Measurements from ENCODE around the gene PDXP. TPM values are rescaled to one million over a fixed set of nuclear protein-coding genes. Genes with fewer than 3 reads are reported as not detected.
"Not testable (repeated sequence)": the region's sequence is repeated elsewhere in the genome, so short reads cannot be mapped to it uniquely, and the experiment has no call there.

The PDXP gene
- 10 to 100 TPM in 11 of 12 donors, not detected in 1; 11.1 to 25.4 (median 16.6) TPM for polyA plus RNA-seq (ENCODE audit: insufficient read length in 12 of 12)
- long read RNA-seq, donor 1, transcript PDXP-201 (2 exons, 2,010 nt) = major isoform, 16 of 16 reads
- long read RNA-seq, donor 1, partial matches to known transcripts = 0 of 16 reads
- long read RNA-seq, donor 1, other reads (novel, unspliced or antisense) = 0 of 16 reads
- long read RNA-seq, donor 2, transcript PDXP-201 (2 exons, 2,010 nt) = major isoform, 16 of 16 reads
- long read RNA-seq, donor 2, partial matches to known transcripts = 0 of 16 reads
- long read RNA-seq, donor 2, other reads (novel, unspliced or antisense) = 0 of 16 reads
- long read RNA-seq, donor 3, transcript PDXP-201 (2 exons, 2,010 nt) = major isoform, 7 of 7 reads
- long read RNA-seq, donor 3, partial matches to known transcripts = 0 of 7 reads
- long read RNA-seq, donor 3, other reads (novel, unspliced or antisense) = 0 of 7 reads
- long read RNA-seq, donor 4, transcript PDXP-201 (2 exons, 2,010 nt) = major isoform, 5 of 5 reads
- long read RNA-seq, donor 4, partial matches to known transcripts = 0 of 5 reads
- long read RNA-seq, donor 4, other reads (novel, unspliced or antisense) = 0 of 5 reads
- long read RNA-seq, donor 5, transcript PDXP-201 (2 exons, 2,010 nt) = major isoform, 16 of 16 reads
- long read RNA-seq, donor 5, partial matches to known transcripts = 0 of 16 reads
- long read RNA-seq, donor 5, other reads (novel, unspliced or antisense) = 0 of 16 reads
- long read RNA-seq, donor 6, transcript PDXP-201 (2 exons, 2,010 nt) = major isoform, 8 of 8 reads
- long read RNA-seq, donor 6, partial matches to known transcripts = 0 of 8 reads
- long read RNA-seq, donor 6, other reads (novel, unspliced or antisense) = 0 of 8 reads
- long read RNA-seq, donor 7, partial matches to known transcripts = 0 of 3 reads
- long read RNA-seq, donor 7, other reads (novel, unspliced or antisense) = 0 of 3 reads
- long read RNA-seq, donor 8, transcript PDXP-201 (2 exons, 2,010 nt) = major isoform, 19 of 19 reads
- long read RNA-seq, donor 8, partial matches to known transcripts = 0 of 19 reads
- long read RNA-seq, donor 8, other reads (novel, unspliced or antisense) = 0 of 19 reads
- long read RNA-seq, donor 9, transcript PDXP-201 (2 exons, 2,010 nt) = major isoform, 10 of 10 reads
- long read RNA-seq, donor 9, partial matches to known transcripts = 0 of 10 reads
- long read RNA-seq, donor 9, other reads (novel, unspliced or antisense) = 0 of 10 reads
- long read RNA-seq, donor 10, transcript PDXP-201 (2 exons, 2,010 nt) = major isoform, 9 of 9 reads
- long read RNA-seq, donor 10, partial matches to known transcripts = 0 of 9 reads
- long read RNA-seq, donor 10, other reads (novel, unspliced or antisense) = 0 of 9 reads
- long read RNA-seq, donor 11, transcript PDXP-201 (2 exons, 2,010 nt) = major isoform, 17 of 17 reads
- long read RNA-seq, donor 11, partial matches to known transcripts = 0 of 17 reads
- long read RNA-seq, donor 11, other reads (novel, unspliced or antisense) = 0 of 17 reads

GRCh38 chr22:37658133-37659065 is at the start of gene PDXP:
TSS of gene PDXP (plus strand) at chr22:37658723. CDS start at chr22:37658783, 60 bp downstream.
- DNase-seq = peak; percentile 100

GRCh38 chr22:37609240-37610152 is 49.0 kb upstream of the PDXP start:
- DNase-seq = peak; percentile 47

- DNase-seq = not testable (repeated sequence)
Observed at GRCh38 chr22:37610153-37610475, 48.4 kb upstream of the PDXP start.

GRCh38 chr22:37610480-37611129 is 47.9 kb upstream of the PDXP start:
- DNase-seq = no peak

- no peak for DNase-seq
Observed at GRCh38 chr22:37611207-37611606, 47.3 kb upstream of the PDXP start.

- no peak for DNase-seq
Observed at GRCh38 chr22:37616201-37617083, 42.1 kb upstream of the PDXP start.

- DNase-seq = no peak
Observed at GRCh38 chr22:37617431-37617830, 41.1 kb upstream of the PDXP start.

GRCh38 chr22:37618072-37618656 is 40.4 kb upstream of the PDXP start:
- no peak for DNase-seq

- DNase-seq = no peak
Observed at GRCh38 chr22:37618674-37619073, 39.8 kb upstream of the PDXP start.

GRCh38 chr22:37619991-37620390 is 38.5 kb upstream of the PDXP start:
- DNase-seq = no peak

- no peak for DNase-seq
Observed at GRCh38 chr22:37621352-37621860, 37.1 kb upstream of the PDXP start.

GRCh38 chr22:37623075-37624016 is 35.2 kb upstream of the PDXP start:
- DNase-seq = peak; percentile 70

GRCh38 chr22:37624017-37624365 is 34.5 kb upstream of the PDXP start:
- no peak for DNase-seq

- DNase-seq = no peak
Observed at GRCh38 chr22:37624876-37625275, 33.6 kb upstream of the PDXP start.

- no peak for DNase-seq
Observed at GRCh38 chr22:37625737-37626136, 32.8 kb upstream of the PDXP start.

- peak; percentile 69 for DNase-seq
Observed at GRCh38 chr22:37626144-37626543, 32.4 kb upstream of the PDXP start.

All from muscle of arm (tissue), 14 donors.